Natural killer cell (primary cell): ENCODE measurements around the gene CARMIL1. TPM values are rescaled to one million over a fixed set of nuclear protein-coding genes. Genes with fewer than 3 reads are reported as not detected.

Experiments
- ATAC-seq, 3 donors: fragments of 150-1000 bp in 2 of 3; fragments of 200-7000 bp in 1 of 3; cut with Tn5 transposase; 1 replicate in 1 of 3; 2 replicates in 2 of 3; pipeline ENCODE4 v1.10.0; 2021; ENCODE audit warnings: mild to moderate bottlenecking in 2 of 3, moderate library complexity in 2 of 3
- DNase-seq, 2 donors: peaks; one replicate each; pipeline versions ENCODE4 v3.0.0 to v3.0.0-alpha.2; 2013 to 2021; ENCODE audit warnings: mixed read lengths in 1 of 2
- H3K27ac ChIP-seq: one replicate; pipeline ENCODE4 v1.5.1; 2013; ENCODE audit warnings: mild to moderate bottlenecking, low read length
- H3K27me3 ChIP-seq: one replicate; pipeline ENCODE4 v1.6.1; 2013; ENCODE audit warnings: low read length; ENCODE audit not compliant: control insufficient read depth, insufficient read depth
- H3K36me3 ChIP-seq: one replicate; pipeline ENCODE4 v1.6.1; 2013; ENCODE audit warnings: low read length; ENCODE audit not compliant: control insufficient read depth, insufficient read depth
- H3K4me1 ChIP-seq: one replicate; pipeline ENCODE4 v1.6.1; 2013; ENCODE audit warnings: low read length; ENCODE audit not compliant: control insufficient read depth, insufficient read depth
- H3K4me3 ChIP-seq: one replicate; pipeline ENCODE4 v1.5.1; 2013; ENCODE audit warnings: low read length
- H3K9me3 ChIP-seq: one replicate; pipeline ENCODE4 v1.6.1; 2013; ENCODE audit warnings: low read length; ENCODE audit not compliant: control insufficient read depth, insufficient read depth
- H3K27ac Mint-ChIP-seq, 2 donors: one replicate each; pipeline ENCODE4 v1.8.0; 2022; ENCODE audit warnings: mild to moderate bottlenecking in 2 of 2, mixed read lengths in 2 of 2, moderate library complexity in 1 of 2
- H3K27me3 Mint-ChIP-seq, 2 donors: one replicate each; pipeline ENCODE4 v1.8.0; 2022; ENCODE audit warnings: low read depth in 2 of 2, mixed read lengths in 2 of 2
- H3K36me3 Mint-ChIP-seq: one replicate; pipeline ENCODE4 v1.8.0; 2022; ENCODE audit warnings: mixed read lengths
- H3K4me1 Mint-ChIP-seq, 2 donors: one replicate each; pipeline ENCODE4 v1.8.0; 2022; ENCODE audit warnings: mixed read lengths in 2 of 2
- H3K4me3 Mint-ChIP-seq: one replicate; pipeline ENCODE4 v1.8.0; 2022; ENCODE audit warnings: mild to moderate bottlenecking, moderate library complexity, mixed read lengths
- H3K9me3 Mint-ChIP-seq, 2 donors: one replicate each; pipeline ENCODE4 v1.8.0; 2022; ENCODE audit warnings: mixed read lengths in 2 of 2
- WGBS: methylation state at CpG from one replicate; pipeline ENCODE4 v1.1.7; 2013; ENCODE audit warnings: missing lambda C conversion rate; ENCODE audit not compliant: insufficient coverage; 5-methylcytosine and 5-hydroxymethylcytosine counted together
- intact Hi-C: fragments of 100-400 bp; cut with micrococcal nuclease; formaldehyde crosslinking; loops from one replicate; pipeline ENCODE4 v1.14.2; 2022
- total RNA-seq, 4 donors: library from RNA; stranded (reverse); fragments of 120-200 nt in 1 of 4; gene quantifications; one replicate each; pipeline versions ENCODE4 v1.2.3 to v1.2.4, GENCODE V29; 2013 to 2022
- TF ChIP-seq, protein P1 (sequence below): fragments of 200-600 bp; IDR thresholded peaks from one replicate; pipeline ENCODE4 v1.8.0; 2022; ENCODE audit warnings: antibody characterized with exemption

Gene CARMIL1
- total RNA-seq, 3 donors from 2014 or later (not counting 1 experiment from before 2014, with no cell fraction given) = 0.25 to 1.1 (median 0.35) TPM

DNA sequence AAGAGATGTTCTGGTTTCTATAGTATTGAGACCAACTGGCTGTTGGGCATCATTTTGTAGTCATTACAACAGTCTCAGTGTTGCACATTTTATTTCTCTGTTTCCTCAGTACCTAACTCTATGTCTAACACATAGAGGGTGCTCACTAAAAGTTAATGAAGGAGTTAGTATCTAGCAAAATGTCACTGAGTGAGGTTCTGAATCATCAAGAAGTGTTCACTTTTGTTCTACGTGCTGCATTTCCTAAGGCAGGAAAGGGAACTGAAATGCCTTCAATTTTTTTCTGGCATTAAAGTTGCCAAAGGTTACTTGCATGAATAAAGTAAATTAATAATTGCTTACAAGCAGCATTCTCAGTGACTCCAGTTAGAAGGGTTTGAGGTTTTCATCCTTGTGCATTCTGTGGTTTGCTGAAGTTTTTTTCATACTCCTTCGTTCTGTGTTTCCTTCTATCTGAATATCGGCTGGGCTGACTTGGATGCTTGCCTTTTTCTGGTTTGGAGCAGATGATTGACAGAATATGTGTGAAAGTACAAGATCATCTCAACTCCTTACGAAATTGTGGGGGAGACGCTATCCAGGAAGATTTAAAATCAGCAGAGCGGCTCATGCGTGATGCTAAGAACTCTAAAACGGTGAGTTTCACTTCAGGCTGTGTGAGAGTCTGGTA lies 258.3 kb downstream of the CARMIL1 start:
- Mint-ChIP-seq H3K4me3 (no peak overlapping the region), H3K36me3 (no peaks in the 10 kb centered on the region), H3K9me3 (no peaks in the 10 kb centered on the region), H3K27ac (no peak overlapping the region), H3K4me1 (no peaks in the 10 kb centered on the region), H3K27me3 (peaks cover 15 to 20% of the 10 kb centered on the region in 2 donors)
- TF ChIP-seq, protein P1, sequence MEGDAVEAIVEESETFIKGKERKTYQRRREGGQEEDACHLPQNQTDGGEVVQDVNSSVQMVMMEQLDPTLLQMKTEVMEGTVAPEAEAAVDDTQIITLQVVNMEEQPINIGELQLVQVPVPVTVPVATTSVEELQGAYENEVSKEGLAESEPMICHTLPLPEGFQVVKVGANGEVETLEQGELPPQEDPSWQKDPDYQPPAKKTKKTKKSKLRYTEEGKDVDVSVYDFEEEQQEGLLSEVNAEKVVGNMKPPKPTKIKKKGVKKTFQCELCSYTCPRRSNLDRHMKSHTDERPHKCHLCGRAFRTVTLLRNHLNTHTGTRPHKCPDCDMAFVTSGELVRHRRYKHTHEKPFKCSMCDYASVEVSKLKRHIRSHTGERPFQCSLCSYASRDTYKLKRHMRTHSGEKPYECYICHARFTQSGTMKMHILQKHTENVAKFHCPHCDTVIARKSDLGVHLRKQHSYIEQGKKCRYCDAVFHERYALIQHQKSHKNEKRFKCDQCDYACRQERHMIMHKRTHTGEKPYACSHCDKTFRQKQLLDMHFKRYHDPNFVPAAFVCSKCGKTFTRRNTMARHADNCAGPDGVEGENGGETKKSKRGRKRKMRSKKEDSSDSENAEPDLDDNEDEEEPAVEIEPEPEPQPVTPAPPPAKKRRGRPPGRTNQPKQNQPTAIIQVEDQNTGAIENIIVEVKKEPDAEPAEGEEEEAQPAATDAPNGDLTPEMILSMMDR = no peak
- H3K4me3 ChIP-seq = no peak overlapping the region
- no peaks in the 10 kb centered on the region for H3K36me3 ChIP-seq
- no peak overlapping the region for H3K27ac ChIP-seq
- H3K27me3 ChIP-seq = no peaks in the 10 kb centered on the region
- DNase-seq (no peak), ATAC-seq (no peak)
- 17% methylated on average over 8 of the region's 8 CpGs for WGBS
- intact Hi-C loops = no loop called here
- no peaks in the 10 kb centered on the region for H3K9me3 ChIP-seq
- H3K4me1 ChIP-seq = no peaks in the 10 kb centered on the region

DNA sequence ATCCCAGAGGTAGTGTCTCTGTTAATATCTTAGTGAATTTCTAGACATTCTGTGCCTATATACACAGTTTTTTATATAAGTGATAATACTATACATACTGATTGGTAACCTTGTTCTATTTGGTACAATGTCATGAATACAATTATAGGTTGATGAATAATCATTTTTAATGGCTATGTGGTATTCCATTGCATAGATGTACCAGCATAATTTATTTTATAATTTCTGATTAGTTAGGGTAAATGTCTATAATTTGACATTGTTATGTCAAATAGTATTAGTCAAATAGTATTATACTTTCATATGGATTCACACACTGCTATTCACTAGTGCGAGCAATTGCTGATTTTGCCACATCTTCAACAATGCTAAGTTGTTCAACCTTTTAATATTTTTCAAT lies 262.1 kb downstream of the CARMIL1 start:
- DNase-seq (no peak), ATAC-seq (no peak)
- TF ChIP-seq, protein P1 = no peak
- no CpG with 5 or more reads among the region's 1 CpG for WGBS
- no peak overlapping the region for H3K4me3 Mint-ChIP-seq
- H3K4me1 ChIP-seq = no peaks in the 10 kb centered on the region
- no peaks in the 10 kb centered on the region for H3K4me1 Mint-ChIP-seq
- H3K27me3 Mint-ChIP-seq = peaks cover 4 to 23% of the 10 kb centered on the region in 2 donors
- H3K36me3 ChIP-seq = no peaks in the 10 kb centered on the region
- H3K9me3 ChIP-seq = no peaks in the 10 kb centered on the region
- H3K27ac Mint-ChIP-seq = no peak overlapping the region
- intact Hi-C loops = no loop called here
- H3K9me3 Mint-ChIP-seq = no peaks in the 10 kb centered on the region
- H3K27ac ChIP-seq = no peak overlapping the region
- no peaks in the 10 kb centered on the region for H3K27me3 ChIP-seq
- no peak overlapping the region for H3K4me3 ChIP-seq
- no peaks in the 10 kb centered on the region for H3K36me3 Mint-ChIP-seq

DNA sequence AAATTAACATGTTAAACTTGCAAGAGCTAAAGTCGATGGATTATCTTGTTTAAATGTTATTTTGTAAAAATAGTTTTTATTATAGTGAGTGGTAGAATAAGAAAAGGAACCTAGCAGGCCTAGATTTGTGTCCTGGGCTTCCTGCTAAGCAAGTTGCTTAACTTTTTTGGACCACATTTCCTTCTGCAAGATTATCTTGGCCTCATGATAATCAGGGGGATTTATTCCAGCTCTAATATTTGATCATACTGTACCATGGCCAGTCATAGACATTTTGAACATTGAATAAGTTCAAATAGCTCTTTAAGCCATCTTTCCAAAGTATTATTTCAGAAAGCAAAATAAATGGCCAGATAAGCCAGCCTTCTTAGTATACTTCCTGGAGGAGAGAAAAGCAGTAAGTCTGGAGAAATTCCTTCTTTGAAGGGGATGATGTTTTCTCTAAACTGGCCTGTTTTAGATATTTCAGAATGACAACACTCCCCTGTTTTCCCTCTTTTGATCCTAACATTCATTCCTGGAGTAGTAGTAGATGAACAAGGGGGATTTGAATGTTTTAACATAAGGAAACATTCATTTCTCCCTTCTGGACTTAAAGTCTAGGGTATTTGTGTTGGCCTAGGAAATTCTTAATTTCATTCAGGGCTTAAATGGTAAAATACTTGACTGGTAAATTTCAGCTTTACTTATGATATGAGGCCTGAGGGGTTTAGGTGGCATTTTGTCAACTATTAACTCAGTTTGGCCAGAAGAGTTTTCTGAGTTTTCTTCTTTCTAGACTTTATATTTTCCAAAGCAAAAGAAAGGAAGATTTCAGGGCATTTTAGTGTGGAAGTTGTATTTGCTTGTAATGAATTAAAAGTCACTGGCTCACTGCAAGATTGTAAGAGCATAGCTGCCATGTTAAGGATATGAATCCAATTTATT lies 264.1 kb downstream of the CARMIL1 start:
- TF ChIP-seq, protein P1 = no peak

More for the DNA sequence above, 264.1 kb downstream of the CARMIL1 start:
- no peaks in the 10 kb centered on the region for H3K4me1 ChIP-seq
- no peak overlapping the region for H3K4me3 ChIP-seq
- ATAC-seq = no peak
- Mint-ChIP-seq H3K27me3 (peaks cover 0 to 22% of the 10 kb centered on the region in 2 donors), H3K36me3 (no peaks in the 10 kb centered on the region), H3K4me1 (no peaks in the 10 kb centered on the region), H3K4me3 (no peak overlapping the region), H3K27ac (no peak overlapping the region), H3K9me3 (no peaks in the 10 kb centered on the region)
- no peak overlapping the region for H3K27ac ChIP-seq
- 0% methylated on average over 1 of the region's 1 CpG for WGBS
- H3K9me3 ChIP-seq = no peaks in the 10 kb centered on the region
- intact Hi-C loops = no loop called here
- H3K27me3 ChIP-seq = no peaks in the 10 kb centered on the region
- no peak for DNase-seq
- H3K36me3 ChIP-seq = no peaks in the 10 kb centered on the region
